ENCODE measurements around the gene PNMA1.

DNA sequence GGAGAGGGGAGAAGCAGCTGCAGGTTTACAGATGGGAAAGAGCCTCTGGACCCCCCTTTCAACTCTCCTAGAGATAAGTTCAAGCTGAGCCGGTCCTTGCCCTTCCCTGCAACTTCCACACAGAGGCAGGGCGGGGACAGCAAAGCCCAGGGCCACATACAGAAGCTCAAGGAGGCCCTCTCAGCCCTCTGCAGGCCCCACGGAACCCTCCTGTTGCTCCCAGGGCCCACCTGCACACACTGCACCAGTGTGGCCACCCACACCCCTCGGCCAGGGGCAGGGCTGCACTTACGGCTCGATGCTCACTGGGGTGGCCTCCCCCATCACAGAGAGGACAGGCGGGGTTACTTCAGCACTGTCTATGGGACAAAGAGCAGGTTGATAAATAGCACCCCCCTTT, 13.0 kb upstream of the PNMA1 start:
- TF ChIP-seq POLR2A (IDR thresholded peaks at IDR 0.05; ENCODE audit: low read length) (no peak), GATA1 (IDR thresholded peaks at IDR 0.05; ENCODE audit: low read depth, low read length) (no peak)

Data from erythroblast (primary cell).